Measurements from ENCODE around the gene PSMB3.

- TF ChIP-seq POLR2A (IDR thresholded peaks at IDR 0.05; ENCODE audit: low read length) (no peak), GATA1 (IDR thresholded peaks at IDR 0.05; ENCODE audit: low read depth, low read length) (no peak)
These were observed 548 bp downstream of the PSMB3 start for GRCh38 chr17:38753071-38753506.
